ENCODE data around the gene DDAH1.

DNA sequence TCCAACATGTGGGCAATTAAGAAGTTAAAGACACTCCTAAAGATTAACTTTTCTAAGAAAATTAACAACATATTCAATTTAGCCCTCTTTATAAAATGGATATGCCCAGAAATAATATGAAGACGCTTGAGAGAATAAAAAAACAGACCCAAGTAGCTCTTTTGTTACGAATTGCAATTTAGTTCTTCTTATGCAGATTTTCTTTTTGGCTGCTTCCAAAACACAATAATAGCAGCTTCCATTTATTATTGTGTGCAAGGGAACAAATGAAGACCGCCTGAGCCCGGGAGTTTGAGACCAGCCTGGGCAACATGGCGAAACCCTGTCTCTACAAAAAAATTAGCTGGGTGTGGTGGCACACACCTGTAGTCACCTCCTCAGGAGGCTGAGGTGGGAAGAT, 138.1 kb downstream of the DDAH1 start:
- TF ChIP-seq, protein P1, sequence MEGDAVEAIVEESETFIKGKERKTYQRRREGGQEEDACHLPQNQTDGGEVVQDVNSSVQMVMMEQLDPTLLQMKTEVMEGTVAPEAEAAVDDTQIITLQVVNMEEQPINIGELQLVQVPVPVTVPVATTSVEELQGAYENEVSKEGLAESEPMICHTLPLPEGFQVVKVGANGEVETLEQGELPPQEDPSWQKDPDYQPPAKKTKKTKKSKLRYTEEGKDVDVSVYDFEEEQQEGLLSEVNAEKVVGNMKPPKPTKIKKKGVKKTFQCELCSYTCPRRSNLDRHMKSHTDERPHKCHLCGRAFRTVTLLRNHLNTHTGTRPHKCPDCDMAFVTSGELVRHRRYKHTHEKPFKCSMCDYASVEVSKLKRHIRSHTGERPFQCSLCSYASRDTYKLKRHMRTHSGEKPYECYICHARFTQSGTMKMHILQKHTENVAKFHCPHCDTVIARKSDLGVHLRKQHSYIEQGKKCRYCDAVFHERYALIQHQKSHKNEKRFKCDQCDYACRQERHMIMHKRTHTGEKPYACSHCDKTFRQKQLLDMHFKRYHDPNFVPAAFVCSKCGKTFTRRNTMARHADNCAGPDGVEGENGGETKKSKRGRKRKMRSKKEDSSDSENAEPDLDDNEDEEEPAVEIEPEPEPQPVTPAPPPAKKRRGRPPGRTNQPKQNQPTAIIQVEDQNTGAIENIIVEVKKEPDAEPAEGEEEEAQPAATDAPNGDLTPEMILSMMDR (IDR thresholded peaks at IDR 0.05) = no peak
- TF ChIP-seq POLR2A (IDR thresholded peaks at IDR 0.05) = no peak

Measured in uterus (tissue), 2 donors.